Suppressor macrophage (primary cell): ENCODE results near the gene NCL.
"Not testable (repeated sequence)": the region's sequence is repeated elsewhere in the genome, so short reads cannot be mapped to it uniquely, and the experiment has no call there.

Experiments used
- DNase-seq, 4 experiments: peaks; one replicate each; pipeline ENCODE4 v3.0.0-alpha.2; 2020 to 2022

The NCL gene

GRCh38 chr2:231429901-231430300 is 34.4 kb downstream of the NCL start:
- no peak for DNase-seq

GRCh38 chr2:231429152-231429551 is 35.1 kb downstream of the NCL start:
- no peak for DNase-seq

- no peak for DNase-seq
These were observed 37.2 kb downstream of the NCL start for GRCh38 chr2:231427116-231427515.

- no peak for DNase-seq
These were observed 38.2 kb downstream of the NCL start for GRCh38 chr2:231425811-231426703.

GRCh38 chr2:231425291-231425810 is 38.9 kb downstream of the NCL start:
- no peak for DNase-seq

- DNase-seq = no peak
These were observed 41.1 kb downstream of the NCL start for GRCh38 chr2:231423176-231423575.

- DNase-seq = peak in 1 of 4 experiments; percentile 7
These were observed 42.2 kb downstream of the NCL start for GRCh38 chr2:231422056-231422455.

- DNase-seq = no peak
These were observed 43.2 kb downstream of the NCL start for GRCh38 chr2:231421051-231421580.

GRCh38 chr2:231418820-231419640 is 45.3 kb downstream of the NCL start:
- DNase-seq = no peak

- DNase-seq = peak in 2 of 4 experiments; percentile 25 to 38
These were observed 49.3 kb downstream of the NCL start for GRCh38 chr2:231415029-231415428.

GRCh38 chr2:231413921-231414476 is 50.3 kb downstream of the NCL start:
- no peak for DNase-seq

GRCh38 chr2:231413456-231413855 is 50.8 kb downstream of the NCL start:
- no peak for DNase-seq

- DNase-seq = no peak
These were observed 51.7 kb downstream of the NCL start for GRCh38 chr2:231412618-231412963.

- DNase-seq = peak; percentile 85 to 93 (median 91)
These were observed 52.3 kb downstream of the NCL start for GRCh38 chr2:231411831-231412617.

GRCh38 chr2:231411237-231411636 is 53.0 kb downstream of the NCL start:
- no peak for DNase-seq

- peak in 2 of 4 experiments; percentile 15 to 17 for DNase-seq
These were observed 53.8 kb downstream of the NCL start for GRCh38 chr2:231410293-231411004.

GRCh38 chr2:231409776-231410175 is 54.5 kb downstream of the NCL start:
- DNase-seq = no peak

- DNase-seq = not testable (repeated sequence)
These were observed 56.0 kb downstream of the NCL start for GRCh38 chr2:231408304-231408703.

GRCh38 chr2:231407686-231408085 is 56.6 kb downstream of the NCL start:
- DNase-seq = not testable (repeated sequence)

- peak in 1 of 4 experiments; percentile 28 for DNase-seq
These were observed 58.5 kb downstream of the NCL start for GRCh38 chr2:231405601-231406367.
